ES-I3 (cell line): ENCODE measurements around the gene TTC7B.

Source experiments
- H3K36me3 ChIP-seq: 2 replicates; pipeline ENCODE4 v1.6.1; 2013; ENCODE audit warnings: mild to moderate bottlenecking, low read length, control low read depth, moderate library complexity; ENCODE audit not compliant: insufficient read depth
- H3K4me1 ChIP-seq: 2 replicates; pipeline ENCODE4 v1.6.1; 2013; ENCODE audit warnings: mild to moderate bottlenecking, control low read depth, low read length; ENCODE audit not compliant: insufficient read depth
- H3K9ac ChIP-seq: 2 replicates; pipeline ENCODE4 v1.6.1; 2013; ENCODE audit warnings: low read depth, mild to moderate bottlenecking, low read length, moderate library complexity
- H3K9me3 ChIP-seq: 2 replicates; pipeline ENCODE4 v1.6.1; 2013; ENCODE audit warnings: mild to moderate bottlenecking, low read length, moderate library complexity; ENCODE audit not compliant: control insufficient read depth, insufficient read depth

Gene TTC7B

GRCh38 chr14:90617961-90618360, 198.3 kb downstream of the TTC7B start:
- H3K4me1 ChIP-seq: peaks cover 28% of the 10 kb centered on the region
- H3K36me3 ChIP-seq: no peaks in the 10 kb centered on the region
- H3K9ac ChIP-seq: no peak overlapping the region
- no peaks in the 10 kb centered on the region for H3K9me3 ChIP-seq

GRCh38 chr14:90616881-90617280, 199.3 kb downstream of the TTC7B start:
- no peak overlapping the region for H3K9ac ChIP-seq
- H3K9me3 ChIP-seq: no peaks in the 10 kb centered on the region
- no peaks in the 10 kb centered on the region for H3K36me3 ChIP-seq
- H3K4me1 ChIP-seq: peaks cover 28% of the 10 kb centered on the region

GRCh38 chr14:90616313-90616712, 199.9 kb downstream of the TTC7B start:
- Histone ChIP-seq H3K9me3 (no peaks in the 10 kb centered on the region), H3K4me1 (peaks cover 28% of the 10 kb centered on the region), H3K9ac (no peak overlapping the region), H3K36me3 (no peaks in the 10 kb centered on the region)

GRCh38 chr14:90615517-90616060, 200.6 kb downstream of the TTC7B start:
- Histone ChIP-seq H3K36me3 (no peaks in the 10 kb centered on the region), H3K9me3 (no peaks in the 10 kb centered on the region), H3K4me1 (peaks cover 28% of the 10 kb centered on the region), H3K9ac (no peak overlapping the region)

- Histone ChIP-seq H3K9ac (no peak overlapping the region), H3K4me1 (peaks cover 28% of the 10 kb centered on the region), H3K9me3 (no peaks in the 10 kb centered on the region), H3K36me3 (no peaks in the 10 kb centered on the region)
Measured at GRCh38 chr14:90614696-90615516, 201.3 kb downstream of the TTC7B start.

GRCh38 chr14:90613997-90614396, 202.2 kb downstream of the TTC7B start:
- H3K36me3 ChIP-seq: no peaks in the 10 kb centered on the region
- H3K4me1 ChIP-seq: peaks cover 28% of the 10 kb centered on the region
- H3K9me3 ChIP-seq: no peaks in the 10 kb centered on the region
- no peak overlapping the region for H3K9ac ChIP-seq

- H3K36me3 ChIP-seq: no peaks in the 10 kb centered on the region
- H3K9ac ChIP-seq: no peak overlapping the region
- H3K4me1 ChIP-seq: peaks cover 28% of the 10 kb centered on the region
- H3K9me3 ChIP-seq: no peaks in the 10 kb centered on the region
Measured at GRCh38 chr14:90613453-90613852, 202.8 kb downstream of the TTC7B start.

GRCh38 chr14:90612801-90613200, 203.4 kb downstream of the TTC7B start:
- no peaks in the 10 kb centered on the region for H3K9me3 ChIP-seq
- H3K36me3 ChIP-seq: no peaks in the 10 kb centered on the region
- H3K4me1 ChIP-seq: peaks cover 26% of the 10 kb centered on the region
- no peak overlapping the region for H3K9ac ChIP-seq

- H3K9ac ChIP-seq: no peak overlapping the region
- H3K36me3 ChIP-seq: no peaks in the 10 kb centered on the region
- no peaks in the 10 kb centered on the region for H3K9me3 ChIP-seq
- H3K4me1 ChIP-seq: peaks cover 17% of the 10 kb centered on the region
Measured at GRCh38 chr14:90611936-90612335, 204.3 kb downstream of the TTC7B start.

GRCh38 chr14:90611501-90611900, 204.7 kb downstream of the TTC7B start:
- Histone ChIP-seq H3K4me1 (peaks cover 14% of the 10 kb centered on the region), H3K9me3 (no peaks in the 10 kb centered on the region), H3K36me3 (no peaks in the 10 kb centered on the region), H3K9ac (no peak overlapping the region)

- Histone ChIP-seq H3K4me1 (peaks cover 16% of the 10 kb centered on the region), H3K9me3 (no peaks in the 10 kb centered on the region), H3K9ac (no peak overlapping the region), H3K36me3 (no peaks in the 10 kb centered on the region)
Measured at GRCh38 chr14:90610346-90611040, 205.7 kb downstream of the TTC7B start.

GRCh38 chr14:90609376-90609775, 206.9 kb downstream of the TTC7B start:
- no peaks in the 10 kb centered on the region for H3K9me3 ChIP-seq
- H3K36me3 ChIP-seq: no peaks in the 10 kb centered on the region
- peaks cover 23% of the 10 kb centered on the region; the same call in 1 of the 2 replicates for H3K4me1 ChIP-seq
- no peak overlapping the region for H3K9ac ChIP-seq

GRCh38 chr14:90608929-90609341, 207.3 kb downstream of the TTC7B start:
- Histone ChIP-seq H3K9me3 (no peaks in the 10 kb centered on the region), H3K4me1 (peaks cover 24% of the 10 kb centered on the region; the same call in 1 of the 2 replicates), H3K9ac (no peak overlapping the region), H3K36me3 (no peaks in the 10 kb centered on the region)

- Histone ChIP-seq H3K36me3 (no peaks in the 10 kb centered on the region), H3K9ac (no peak overlapping the region), H3K4me1 (peaks cover 24% of the 10 kb centered on the region; the same call in 1 of the 2 replicates), H3K9me3 (no peaks in the 10 kb centered on the region)
Measured at GRCh38 chr14:90608281-90608680, 207.9 kb downstream of the TTC7B start.

- Histone ChIP-seq H3K4me1 (peaks cover 24% of the 10 kb centered on the region; the same call in 1 of the 2 replicates), H3K36me3 (no peaks in the 10 kb centered on the region), H3K9ac (no peak overlapping the region), H3K9me3 (no peaks in the 10 kb centered on the region)
Measured at GRCh38 chr14:90607141-90607540, 209.1 kb downstream of the TTC7B start.
